Astrocyte (in vitro differentiated cells and primary cell): Measurements from ENCODE around the gene SREBF2. TPM values are rescaled to one million over a fixed set of nuclear protein-coding genes. Genes with fewer than 3 reads are reported as not detected.
A peak's percentile ranks its signal among the peaks of the same experiment; 100 is the strongest.

Experiments used
- microRNA-seq: library from miRNA; unstranded; fragments of <30 nt; microRNA quantifications from one replicate; pipeline ENCODE4 v1.2.0, GENCODE V29; 2020
- total RNA-seq: library from RNA; stranded (reverse); gene quantifications from 2 replicates; pipeline ENCODE4 v1.2.1, GENCODE V29; 2021

The SREBF2 gene
- total RNA-seq, 1 donor from 2014 or later = 83.9 TPM

Small RNA genes within 50 kb of the gene (microRNA-seq; reads per million reads assigned to microRNA genes)
- 115 reads per million, percentile 68 among the genes with 10 or more reads in this experiment for gene MIR33A

Other genes with a start within 250 kb of the SREBF2 start
- 39.4 and 42.3 TPM in 2 replicates for gene PMM1, start 243.3 kb upstream of the SREBF2 start, total RNA-seq
- 48.2 and 48.3 TPM in 2 replicates for gene DESI1, start 212.1 kb upstream of the SREBF2 start, total RNA-seq
- gene XRCC6, start 211.8 kb upstream of the SREBF2 start, total RNA-seq = 221 and 232 TPM in 2 replicates
- 163 and 175 TPM in 2 replicates for gene SNU13, start 144.2 kb upstream of the SREBF2 start, total RNA-seq
- gene MEI1, start 133.6 kb upstream of the SREBF2 start, total RNA-seq = 0.19 and 0.64 TPM in 2 replicates
- gene CCDC134, start 32.4 kb upstream of the SREBF2 start, total RNA-seq = 7.7 and 11.3 TPM in 2 replicates
- gene SHISA8, start 82.0 kb downstream of the SREBF2 start, total RNA-seq = not detected in 2 replicates
- gene TNFRSF13C, start 93.7 kb downstream of the SREBF2 start, total RNA-seq = 0.12 TPM in 1 of 2 replicates, not detected in the other
- gene CENPM, start 114.0 kb downstream of the SREBF2 start, total RNA-seq = 0.84 and 2.0 TPM in 2 replicates
- gene SEPTIN3, start 136.3 kb downstream of the SREBF2 start, total RNA-seq = 0.43 and 0.52 TPM in 2 replicates
- gene WBP2NL, start 165.7 kb downstream of the SREBF2 start, total RNA-seq = not detected in 2 replicates
- gene NAGA, start 237.7 kb downstream of the SREBF2 start, total RNA-seq = 8.9 TPM in 2 replicates
- 0.12 and 0.18 TPM in 2 replicates for gene PHETA2, start 241.1 kb downstream of the SREBF2 start, total RNA-seq
- 29.3 and 31.1 TPM in 2 replicates for gene SMDT1, start 246.6 kb downstream of the SREBF2 start, total RNA-seq